ENCODE results near the gene FN1. TPM values are rescaled to one million over a fixed set of nuclear protein-coding genes. Genes with fewer than 3 reads are reported as not detected.

The FN1 gene
- total RNA-seq, 4 donors from 2014 or later = 89.1 to 312 (median 156) TPM

- H3K4me1 ChIP-seq = no peaks in the 10 kb centered on the region
- no peaks in the 10 kb centered on the region for H3K36me3 ChIP-seq
- H3K27ac ChIP-seq = no peak overlapping the region
- H3K9me3 ChIP-seq = no peaks in the 10 kb centered on the region
- H3K27me3 ChIP-seq = no peaks in the 10 kb centered on the region
- DNase-seq = no peak
- TF ChIP-seq POLR2A (IDR thresholded peaks at IDR 0.05) (no peak), CTCF (IDR thresholded peaks at IDR 0.05) (no peak)
- 94 to 96% methylated on average over 2 of the region's 2 CpGs for WGBS, 2 donors
- no peak overlapping the region for H3K4me3 ChIP-seq (replicated peaks in 1 of 3)
- intact Hi-C loops (cut with DNase I) = no loop called here
These were observed 43.3 kb upstream of the FN1 start for GRCh38 chr2:215479121-215479520.

GRCh38 chr2:215476424-215476823, 40.6 kb upstream of the FN1 start:
- no peaks in the 10 kb centered on the region for H3K4me1 ChIP-seq

GRCh38 chr2:215466097-215466909, 30.4 kb upstream of the FN1 start:
- intact Hi-C loops (cut with DNase I) = no loop called here
- no peaks in the 10 kb centered on the region for H3K4me1 ChIP-seq
- H3K27me3 ChIP-seq = no peaks in the 10 kb centered on the region
- H3K27ac ChIP-seq = no peak overlapping the region
- no peaks in the 10 kb centered on the region for H3K9me3 ChIP-seq
- WGBS, 2 donors = 83 to 91% methylated on average over 3 of the region's 3 CpGs
- H3K36me3 ChIP-seq = no peaks in the 10 kb centered on the region
- no peak overlapping the region for H3K4me3 ChIP-seq (replicated peaks in 1 of 3)
- TF ChIP-seq POLR2A (IDR thresholded peaks at IDR 0.05) = no peak
- no peak for TF ChIP-seq CTCF (IDR thresholded peaks at IDR 0.05)
- DNase-seq = no peak

More at GRCh38 chr2:215476424-215476823, 40.6 kb upstream of the FN1 start:
- no peaks in the 10 kb centered on the region for H3K9me3 ChIP-seq
- H3K36me3 ChIP-seq = no peaks in the 10 kb centered on the region
- TF ChIP-seq CTCF (IDR thresholded peaks at IDR 0.05) (no peak), POLR2A (IDR thresholded peaks at IDR 0.05) (no peak)
- intact Hi-C loops (cut with DNase I) = no loop called here
- WGBS, 2 donors = 78 to 83% methylated on average over 2 of the region's 2 CpGs
- no peaks in the 10 kb centered on the region for H3K27me3 ChIP-seq
- no peak for DNase-seq
- no peak overlapping the region for H3K27ac ChIP-seq
- no peak overlapping the region for H3K4me3 ChIP-seq (replicated peaks in 1 of 3)

GRCh38 chr2:215465256-215465655, 29.4 kb upstream of the FN1 start:
- WGBS, 2 donors = 71 to 90% methylated on average over 2 of the region's 2 CpGs
- Histone ChIP-seq H3K4me1 (no peaks in the 10 kb centered on the region), H3K4me3 (replicated peaks in 1 of 3) (no peak overlapping the region), H3K27ac (no peak overlapping the region), H3K27me3 (no peaks in the 10 kb centered on the region), H3K36me3 (no peaks in the 10 kb centered on the region), H3K9me3 (no peaks in the 10 kb centered on the region)
- TF ChIP-seq POLR2A (IDR thresholded peaks at IDR 0.05) = no peak
- no peak for TF ChIP-seq CTCF (IDR thresholded peaks at IDR 0.05)
- no peak for DNase-seq
- intact Hi-C loops (cut with DNase I) = no loop called here

GRCh38 chr2:215461836-215462532, 26.1 kb upstream of the FN1 start:
- Histone ChIP-seq H3K4me3 (replicated peaks in 1 of 3) (no peak overlapping the region), H3K27me3 (no peaks in the 10 kb centered on the region), H3K4me1 (no peaks in the 10 kb centered on the region), H3K27ac (no peak overlapping the region), H3K36me3 (no peaks in the 10 kb centered on the region), H3K9me3 (no peaks in the 10 kb centered on the region)
- no peak for DNase-seq
- intact Hi-C loops (cut with DNase I) = no loop called here
- TF ChIP-seq CTCF (IDR thresholded peaks at IDR 0.05) (no peak), POLR2A (IDR thresholded peaks at IDR 0.05) (no peak)
- 83 to 92% methylated on average over 5 of the region's 5 CpGs for WGBS, 2 donors

All from thyroid gland (tissue), 4 donors.